AG04449 (cell line): ENCODE data around the gene SERPINI2.
"Not testable (repeated sequence)": the region's sequence is repeated elsewhere in the genome, so short reads cannot be mapped to it uniquely, and the experiment has no call there.

Experiments used
- CTCF ChIA-PET: fragments of 350-600 bp; formaldehyde crosslinking; extraction: SDS; loops from one replicate; lab custom pipeline; 2021; ENCODE audit warnings: antibody characterized with exemption; lab: Yijun Ruan, JAX
- POLR2A ChIA-PET: fragments of 400-600, 350-600 bp; formaldehyde crosslinking; extraction: SDS; loops from one replicate; lab custom pipeline; 2020; ENCODE audit warnings: antibody characterized with exemption, inconsistent platforms; lab: Yijun Ruan, JAX
- DNase-seq: peaks from one replicate; pipeline ENCODE4 v3.0.0-alpha.2; 2010; ENCODE audit warnings: low read depth, low spot score
- H3K4me3 ChIP-seq: 2 replicates; pipeline ENCODE4 v1.5.1; 2011; ENCODE audit warnings: low read depth, mild to moderate bottlenecking, control low read depth, low read length
- CTCF ChIP-seq: IDR thresholded peaks from one replicate; pipeline ENCODE4 v1.5.1; 2011; ENCODE audit warnings: mild to moderate bottlenecking, moderate library complexity, low read length, control low read depth, inconsistent platforms; ENCODE audit not compliant: insufficient read depth; ENCODE audit errors: missing control alignments

SERPINI2 gene

GRCh38 chr3:167441256-167441655 lies 32.6 kb downstream of the SERPINI2 start:
- ChIA-PET CTCF (no interaction called here), POLR2A (no interaction called here)

GRCh38 chr3:167437428-167438139 lies 36.3 kb downstream of the SERPINI2 start:
- TF ChIP-seq CTCF: no peak
- POLR2A ChIA-PET: no interaction called here
- H3K4me3 ChIP-seq: no peak overlapping the region
- no peak for DNase-seq
- CTCF ChIA-PET: no interaction called here

More at GRCh38 chr3:167441256-167441655, 32.6 kb downstream of the SERPINI2 start:
- no peak for TF ChIP-seq CTCF
- H3K4me3 ChIP-seq: no peak overlapping the region
- no peak for DNase-seq

- H3K4me3 ChIP-seq, CTCF ChIA-PET, DNase-seq, POLR2A ChIA-PET: not testable (repeated sequence)
Observed at GRCh38 chr3:167426962-167427361, 46.9 kb downstream of the SERPINI2 start.

- DNase-seq, POLR2A ChIA-PET, H3K4me3 ChIP-seq, CTCF ChIA-PET: not testable (repeated sequence)
Observed at GRCh38 chr3:167422396-167422795, 51.4 kb downstream of the SERPINI2 start.

- H3K4me3 ChIP-seq: no peak overlapping the region
- no peak for DNase-seq
- POLR2A ChIA-PET: no interaction called here
- TF ChIP-seq CTCF: no peak
- CTCF ChIA-PET: no interaction called here
Observed at GRCh38 chr3:167409611-167410010, 64.2 kb downstream of the SERPINI2 start.

GRCh38 chr3:167406876-167407492 lies 66.9 kb downstream of the SERPINI2 start:
- no peak overlapping the region for H3K4me3 ChIP-seq
- ChIA-PET POLR2A (no interaction called here), CTCF (no interaction called here)
- no peak for TF ChIP-seq CTCF
- DNase-seq: no peak

- no peak for DNase-seq
- no peak for TF ChIP-seq CTCF
- H3K4me3 ChIP-seq: no peak overlapping the region
- CTCF ChIA-PET: interaction anchor here (0.6 kb wide), 1 partner anchor 18 kb away, joined by 3 read pairs; no protein-coding TSS in a partner anchor
- POLR2A ChIA-PET: no interaction called here
Observed at GRCh38 chr3:167397826-167398225, 76.0 kb downstream of the SERPINI2 start.
